Measurements from ENCODE around the gene PRPF31. TPM values are rescaled to one million over a fixed set of nuclear protein-coding genes. Genes with fewer than 3 reads are reported as not detected.

PRPF31 gene
- total RNA-seq, 1 donor = 46.7 TPM

GRCh38 chr19:54108496-54108895 lies 7.1 kb upstream of the PRPF31 start:
- Histone ChIP-seq H3K4me1 (ENCODE audit: insufficient read depth, low read length) (peaks cover 1% of the 10 kb centered on the region), H3K9me3 (ENCODE audit: low read depth, low read length) (no peaks in the 10 kb centered on the region), H4K20me1 (ENCODE audit: insufficient read depth, low read length) (peaks cover 2% of the 10 kb centered on the region), H3K27ac (ENCODE audit: low read depth, low read length) (no peak overlapping the region), H3K79me2 (ENCODE audit: insufficient read depth, low read length) (peaks cover 28% of the 10 kb centered on the region), H3K4me3 (ENCODE audit: insufficient read depth, low read length) (no peak overlapping the region), H3K36me3 (ENCODE audit: insufficient read depth, low read length) (peaks cover 44% of the 10 kb centered on the region), H3K4me2 (ENCODE audit: insufficient read depth, low read length) (no peak overlapping the region), H3K27me3 (ENCODE audit: insufficient read depth, low read length) (no peaks in the 10 kb centered on the region), H2AFZ (ENCODE audit: low read length) (no peak overlapping the region)
- TF ChIP-seq, protein P1, sequence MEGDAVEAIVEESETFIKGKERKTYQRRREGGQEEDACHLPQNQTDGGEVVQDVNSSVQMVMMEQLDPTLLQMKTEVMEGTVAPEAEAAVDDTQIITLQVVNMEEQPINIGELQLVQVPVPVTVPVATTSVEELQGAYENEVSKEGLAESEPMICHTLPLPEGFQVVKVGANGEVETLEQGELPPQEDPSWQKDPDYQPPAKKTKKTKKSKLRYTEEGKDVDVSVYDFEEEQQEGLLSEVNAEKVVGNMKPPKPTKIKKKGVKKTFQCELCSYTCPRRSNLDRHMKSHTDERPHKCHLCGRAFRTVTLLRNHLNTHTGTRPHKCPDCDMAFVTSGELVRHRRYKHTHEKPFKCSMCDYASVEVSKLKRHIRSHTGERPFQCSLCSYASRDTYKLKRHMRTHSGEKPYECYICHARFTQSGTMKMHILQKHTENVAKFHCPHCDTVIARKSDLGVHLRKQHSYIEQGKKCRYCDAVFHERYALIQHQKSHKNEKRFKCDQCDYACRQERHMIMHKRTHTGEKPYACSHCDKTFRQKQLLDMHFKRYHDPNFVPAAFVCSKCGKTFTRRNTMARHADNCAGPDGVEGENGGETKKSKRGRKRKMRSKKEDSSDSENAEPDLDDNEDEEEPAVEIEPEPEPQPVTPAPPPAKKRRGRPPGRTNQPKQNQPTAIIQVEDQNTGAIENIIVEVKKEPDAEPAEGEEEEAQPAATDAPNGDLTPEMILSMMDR (IDR thresholded peaks at IDR 0.05; ENCODE audit: extremely low read depth, low read depth, low read length) = no peak
- peak; percentile 11 for DNase-seq (ENCODE audit: insufficient read length, low spot score, missing footprints)

GRCh38 chr19:54109651-54110050 lies 5.9 kb upstream of the PRPF31 start:
- Histone ChIP-seq H3K27me3 (ENCODE audit: insufficient read depth, low read length) (no peaks in the 10 kb centered on the region), H3K4me1 (ENCODE audit: insufficient read depth, low read length) (peaks cover 4% of the 10 kb centered on the region), H3K27ac (ENCODE audit: low read depth, low read length) (no peak overlapping the region), H2AFZ (ENCODE audit: low read length) (no peak overlapping the region), H3K4me2 (ENCODE audit: insufficient read depth, low read length) (no peak overlapping the region), H3K4me3 (ENCODE audit: insufficient read depth, low read length) (no peak overlapping the region), H3K79me2 (ENCODE audit: insufficient read depth, low read length) (peaks cover 32% of the 10 kb centered on the region), H3K9me3 (ENCODE audit: low read depth, low read length) (no peaks in the 10 kb centered on the region), H4K20me1 (ENCODE audit: insufficient read depth, low read length) (peaks cover 2% of the 10 kb centered on the region), H3K36me3 (ENCODE audit: insufficient read depth, low read length) (peaks cover 44% of the 10 kb centered on the region)
- TF ChIP-seq, protein P1 (IDR thresholded peaks at IDR 0.05; ENCODE audit: extremely low read depth, low read depth, low read length) = no peak
- no peak for DNase-seq (ENCODE audit: insufficient read length, low spot score, missing footprints)

DNA sequence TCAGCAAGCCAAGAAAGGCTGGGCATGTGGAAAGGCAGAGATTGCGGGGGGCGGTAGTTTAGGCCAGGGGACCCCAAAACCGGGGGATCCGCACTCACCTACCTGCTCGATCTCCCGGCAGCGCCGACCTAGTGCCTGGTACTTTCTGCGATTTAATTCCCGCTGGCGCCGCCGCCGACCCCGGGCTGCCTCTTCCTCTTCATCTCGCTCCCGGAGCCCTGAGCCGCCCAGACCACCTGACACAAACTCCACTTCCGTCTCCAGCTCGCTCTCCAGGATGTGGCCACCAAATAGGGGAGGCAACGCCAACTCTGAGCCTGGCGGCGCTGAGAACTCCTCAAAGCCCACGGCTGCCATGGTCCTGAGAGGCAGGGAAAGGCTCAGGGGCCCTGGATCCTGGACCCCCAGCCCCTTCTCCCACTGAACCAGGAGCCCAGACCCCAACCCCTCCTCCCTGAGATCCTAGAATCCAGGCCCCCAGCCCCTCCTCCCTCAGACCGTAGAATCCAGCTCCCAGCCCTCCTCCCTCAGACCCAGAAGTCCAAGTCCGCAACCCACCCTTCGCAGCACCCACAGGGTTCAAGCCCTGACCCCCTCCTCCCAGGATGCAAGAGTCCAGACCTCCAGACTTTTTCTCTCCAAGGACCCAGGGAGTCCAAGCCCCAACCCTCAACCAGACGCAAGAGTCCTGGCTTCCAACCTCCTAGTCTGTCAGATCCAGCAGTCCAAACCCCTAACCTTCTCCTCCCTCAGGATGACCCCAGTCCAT lies 1.0 kb upstream of the PRPF31 start:
- Histone ChIP-seq H3K27ac (ENCODE audit: low read depth, low read length) (peak overlapping the region; percentile 81), H3K79me2 (ENCODE audit: insufficient read depth, low read length) (peaks cover 49% of the 10 kb centered on the region), H3K4me2 (ENCODE audit: insufficient read depth, low read length) (peak overlapping the region; percentile 90), H2AFZ (ENCODE audit: low read length) (peak overlapping the region; percentile 97), H3K4me3 (ENCODE audit: insufficient read depth, low read length) (peak overlapping the region; percentile 85), H3K9me3 (ENCODE audit: low read depth, low read length) (no peaks in the 10 kb centered on the region), H3K27me3 (ENCODE audit: insufficient read depth, low read length) (no peaks in the 10 kb centered on the region), H3K4me1 (ENCODE audit: insufficient read depth, low read length) (peaks cover 9% of the 10 kb centered on the region), H3K36me3 (ENCODE audit: insufficient read depth, low read length) (peaks cover 24% of the 10 kb centered on the region), H4K20me1 (ENCODE audit: insufficient read depth, low read length) (peaks cover 9% of the 10 kb centered on the region)
- peak; percentile 94 for DNase-seq (ENCODE audit: insufficient read length, low spot score, missing footprints)
- TF ChIP-seq, protein P1 (IDR thresholded peaks at IDR 0.05; ENCODE audit: extremely low read depth, low read depth, low read length) = no peak

DNA sequence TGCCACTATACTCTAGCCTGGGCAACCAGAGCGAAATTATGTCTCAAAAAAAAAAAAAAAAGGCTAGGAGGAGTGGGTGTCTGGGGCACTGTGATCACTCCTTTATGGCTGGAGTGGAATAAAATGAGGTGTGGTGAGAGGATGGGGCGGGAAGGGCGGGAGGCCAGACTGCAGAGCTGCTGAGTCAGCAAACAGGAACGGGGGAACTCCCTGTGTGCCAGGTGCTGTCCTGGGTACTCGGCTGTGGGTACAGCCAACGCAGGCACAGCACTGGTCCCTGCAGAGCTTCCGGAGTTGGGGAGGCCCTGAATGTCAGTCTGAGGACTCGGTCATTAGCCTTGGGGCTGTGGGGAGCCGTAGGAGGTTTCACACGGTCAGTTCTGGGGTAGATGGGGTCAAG lies 5.7 kb downstream of the PRPF31 start:
- Histone ChIP-seq H3K79me2 (ENCODE audit: insufficient read depth, low read length) (peaks cover 17% of the 10 kb centered on the region), H4K20me1 (ENCODE audit: insufficient read depth, low read length) (peaks cover 7% of the 10 kb centered on the region), H2AFZ (ENCODE audit: low read length) (no peak overlapping the region), H3K27me3 (ENCODE audit: insufficient read depth, low read length) (no peaks in the 10 kb centered on the region), H3K27ac (ENCODE audit: low read depth, low read length) (no peak overlapping the region), H3K4me2 (ENCODE audit: insufficient read depth, low read length) (no peak overlapping the region), H3K36me3 (ENCODE audit: insufficient read depth, low read length) (peaks cover 49% of the 10 kb centered on the region), H3K9me3 (ENCODE audit: low read depth, low read length) (no peaks in the 10 kb centered on the region), H3K4me1 (ENCODE audit: insufficient read depth, low read length) (peaks cover 4% of the 10 kb centered on the region), H3K4me3 (ENCODE audit: insufficient read depth, low read length) (no peak overlapping the region)
- DNase-seq (ENCODE audit: insufficient read length, low spot score, missing footprints) = peak; percentile 73
- TF ChIP-seq, protein P1 (IDR thresholded peaks at IDR 0.05; ENCODE audit: extremely low read depth, low read depth, low read length) = no peak
